HAP-1 (cell line): ENCODE data around the gene UBE2O.

Experiments
- DNase-seq, 2 experiments: peaks; one replicate each; pipeline ENCODE4 v3.0.0-alpha.2; 2016 to 2020; ENCODE audit warnings: low spot score in 2 of 2
- H3K27me3 ChIP-seq: fragments of 250-450 bp; sonication (Bioruptor Pico); 2 replicates; pipeline ENCODE4 v1.5.1; 2020; ENCODE audit warnings: low read depth, mild to moderate bottlenecking, moderate library complexity
- H3K36me3 ChIP-seq: fragments of 250-450 bp; sonication (Bioruptor Pico); replicated peaks from 2 replicates; pipeline ENCODE4 v1.5.1; 2020; ENCODE audit warnings: mild to moderate bottlenecking
- H3K4me1 ChIP-seq: fragments of 250-450 bp; sonication (Bioruptor Pico); 2 replicates; pipeline ENCODE4 v1.5.1; 2020; ENCODE audit warnings: mild to moderate bottlenecking
- H3K4me3 ChIP-seq: fragments of 250-450 bp; sonication (Bioruptor Pico); 2 replicates; pipeline ENCODE4 v1.5.1; 2020; ENCODE audit warnings: mild to moderate bottlenecking, moderate library complexity
- H3K9me3 ChIP-seq: fragments of 250-450 bp; sonication (Bioruptor Pico); 2 replicates; pipeline ENCODE4 v1.5.1; 2020; ENCODE audit warnings: mild to moderate bottlenecking, moderate library complexity
- in situ Hi-C: fragments of 300-500 bp; cut with MboI; formaldehyde crosslinking; loops from 3 replicates; pipeline ENCODE4 v1.14.3; 2020; ENCODE audit warnings: low sequenced_read_pairs, inconsistent platforms, mixed read lengths

Gene UBE2O

DNA sequence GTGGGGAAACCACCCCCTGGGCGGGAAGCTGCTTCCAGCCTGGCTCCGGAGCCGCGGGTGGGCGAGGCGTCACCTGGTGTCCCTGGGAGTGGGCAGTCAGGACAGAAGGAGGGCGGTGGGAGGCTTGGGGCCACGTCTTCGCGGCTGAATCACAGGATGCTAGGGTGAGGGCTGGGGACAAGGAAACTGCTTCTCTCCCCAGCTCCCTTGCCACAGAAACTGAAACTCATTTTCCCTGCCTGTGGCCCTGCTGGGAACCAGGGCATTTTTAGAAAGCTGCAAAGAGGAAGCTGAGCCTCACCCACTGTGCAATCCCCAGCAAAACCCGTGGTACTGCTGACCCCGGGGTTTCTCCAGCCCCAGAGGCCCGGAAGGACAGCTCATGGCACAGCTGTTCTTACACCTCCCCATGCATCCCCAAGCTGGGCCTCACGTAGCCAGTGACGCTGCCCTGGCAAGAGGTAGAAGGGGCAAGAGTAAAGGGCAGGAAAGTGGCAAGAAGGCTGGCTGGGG lies 40.1 kb upstream of the UBE2O start:
- Histone ChIP-seq H3K4me1 (no peaks in the 10 kb centered on the region), H3K36me3 (no peaks in the 10 kb centered on the region), H3K9me3 (no peaks in the 10 kb centered on the region), H3K4me3 (no peak overlapping the region), H3K27me3 (no peaks in the 10 kb centered on the region)
- in situ Hi-C loops, result no loop called here
- no peak for DNase-seq

GRCh38 chr17:76492123-76492988 lies 39.4 kb upstream of the UBE2O start:
- no peaks in the 10 kb centered on the region for H3K9me3 ChIP-seq
- H3K4me1 ChIP-seq, result no peaks in the 10 kb centered on the region
- no peaks in the 10 kb centered on the region for H3K27me3 ChIP-seq
- no peak overlapping the region for H3K4me3 ChIP-seq
- in situ Hi-C loops, result no loop called here
- H3K36me3 ChIP-seq, result no peaks in the 10 kb centered on the region
- no peak for DNase-seq

DNA sequence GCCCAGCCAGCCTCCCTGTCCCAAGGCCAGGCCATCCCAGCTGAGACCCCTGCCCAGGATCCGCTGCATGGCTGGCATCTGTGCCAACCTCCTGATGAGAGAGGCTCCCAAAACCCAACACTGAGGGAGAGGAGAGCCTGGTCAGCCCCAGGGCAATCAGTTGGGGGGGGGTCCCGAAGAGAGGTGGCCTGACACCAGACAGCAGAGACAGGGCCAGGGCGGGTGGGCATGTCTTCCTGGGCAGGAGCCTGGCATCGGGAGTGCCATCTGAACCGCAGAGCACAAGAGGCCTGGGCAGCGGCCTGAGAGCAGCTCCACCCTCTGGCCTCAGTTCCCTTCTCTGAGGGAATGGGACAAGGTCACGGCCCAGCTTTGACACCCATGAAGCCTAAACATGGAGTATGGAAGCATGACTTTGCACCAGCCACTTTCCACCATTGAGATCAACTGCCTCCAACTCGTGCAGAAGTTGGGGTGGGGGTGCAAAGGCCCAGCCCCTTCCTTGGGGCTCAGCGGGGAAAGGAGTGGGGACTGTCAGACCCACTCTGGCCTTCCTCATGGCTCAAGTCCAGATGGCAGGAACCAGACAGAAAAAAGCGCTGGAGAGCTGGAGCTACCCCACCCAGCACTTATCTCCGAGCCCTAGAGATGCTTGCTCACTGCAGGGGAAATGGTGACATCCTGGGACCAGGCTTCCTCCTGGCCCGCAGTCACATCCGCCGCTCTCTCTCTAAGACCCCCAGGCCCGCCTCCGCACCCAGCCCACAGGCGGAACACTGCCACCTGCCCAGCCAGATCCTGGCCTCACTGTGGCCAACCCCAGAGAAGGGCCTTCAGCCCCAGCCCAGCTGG lies 38.5 kb upstream of the UBE2O start:
- no peak for DNase-seq
- H3K9me3 ChIP-seq, result no peaks in the 10 kb centered on the region
- H3K4me3 ChIP-seq, result no peak overlapping the region
- no peaks in the 10 kb centered on the region for H3K36me3 ChIP-seq
- no peaks in the 10 kb centered on the region for H3K27me3 ChIP-seq
- in situ Hi-C loops, result no loop called here
- H3K4me1 ChIP-seq, result no peaks in the 10 kb centered on the region

- H3K4me1 ChIP-seq, result no peaks in the 10 kb centered on the region
- DNase-seq, result no peak
- H3K27me3 ChIP-seq, result no peaks in the 10 kb centered on the region
- no peak overlapping the region for H3K4me3 ChIP-seq
- in situ Hi-C loops, result no loop called here
- no peaks in the 10 kb centered on the region for H3K36me3 ChIP-seq
- no peaks in the 10 kb centered on the region for H3K9me3 ChIP-seq
Observed at GRCh38 chr17:76490112-76490710, 37.3 kb upstream of the UBE2O start.

- Histone ChIP-seq H3K9me3 (no peaks in the 10 kb centered on the region), H3K36me3 (no peaks in the 10 kb centered on the region), H3K4me1 (no peaks in the 10 kb centered on the region), H3K27me3 (no peaks in the 10 kb centered on the region), H3K4me3 (no peak overlapping the region)
- in situ Hi-C loops, result no loop called here
- DNase-seq, result no peak
Observed at GRCh38 chr17:76487451-76488192, 34.7 kb upstream of the UBE2O start.

- in situ Hi-C loops, result no loop called here
- no peaks in the 10 kb centered on the region for H3K36me3 ChIP-seq
- H3K4me3 ChIP-seq, result no peak overlapping the region
- 0 out of 2 replicates have a peak, but pooled peaks cover 3% of the 10 kb centered on the region for H3K4me1 ChIP-seq
- H3K27me3 ChIP-seq, result no peaks in the 10 kb centered on the region
- no peak for DNase-seq
- H3K9me3 ChIP-seq, result no peaks in the 10 kb centered on the region
Observed at GRCh38 chr17:76485569-76485968, 32.6 kb upstream of the UBE2O start.

DNA sequence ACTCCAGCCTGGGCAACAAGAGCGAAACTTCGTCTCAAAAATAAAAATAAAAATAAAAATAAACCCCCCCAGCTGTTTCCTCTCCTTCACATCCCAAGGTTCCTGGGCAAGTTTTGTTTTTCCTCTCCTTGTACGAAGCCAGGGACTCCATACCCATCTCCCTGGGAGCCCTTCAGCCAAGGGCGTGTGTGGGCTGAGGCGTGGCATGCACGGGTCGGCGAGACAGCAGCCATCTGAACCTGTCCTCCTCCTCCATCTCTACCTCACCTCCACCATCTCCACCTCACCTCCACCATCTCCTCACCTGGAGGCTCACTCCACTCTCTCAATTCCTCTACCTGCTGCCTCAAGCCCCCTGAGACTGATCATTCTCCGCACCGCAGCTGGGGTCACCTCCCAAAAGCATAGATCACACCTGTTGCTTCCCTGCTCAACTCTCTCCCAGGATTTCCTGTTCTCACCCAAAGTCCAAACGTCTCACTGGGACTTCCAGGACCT lies 31.3 kb upstream of the UBE2O start:
- Histone ChIP-seq H3K9me3 (no peaks in the 10 kb centered on the region), H3K36me3 (no peaks in the 10 kb centered on the region), H3K4me3 (no peak overlapping the region), H3K4me1 (0 out of 2 replicates have a peak, but pooled peaks cover 7% of the 10 kb centered on the region), H3K27me3 (no peaks in the 10 kb centered on the region)
- in situ Hi-C loops, result no loop called here
- DNase-seq, result no peak

GRCh38 chr17:76481071-76481655 lies 28.2 kb upstream of the UBE2O start:
- no peak overlapping the region for H3K4me3 ChIP-seq
- 0 out of 2 replicates have a peak, but pooled peaks cover 7% of the 10 kb centered on the region for H3K4me1 ChIP-seq
- no peaks in the 10 kb centered on the region for H3K36me3 ChIP-seq
- no peak for DNase-seq
- in situ Hi-C loops, result no loop called here
- H3K27me3 ChIP-seq, result no peaks in the 10 kb centered on the region
- no peaks in the 10 kb centered on the region for H3K9me3 ChIP-seq

DNA sequence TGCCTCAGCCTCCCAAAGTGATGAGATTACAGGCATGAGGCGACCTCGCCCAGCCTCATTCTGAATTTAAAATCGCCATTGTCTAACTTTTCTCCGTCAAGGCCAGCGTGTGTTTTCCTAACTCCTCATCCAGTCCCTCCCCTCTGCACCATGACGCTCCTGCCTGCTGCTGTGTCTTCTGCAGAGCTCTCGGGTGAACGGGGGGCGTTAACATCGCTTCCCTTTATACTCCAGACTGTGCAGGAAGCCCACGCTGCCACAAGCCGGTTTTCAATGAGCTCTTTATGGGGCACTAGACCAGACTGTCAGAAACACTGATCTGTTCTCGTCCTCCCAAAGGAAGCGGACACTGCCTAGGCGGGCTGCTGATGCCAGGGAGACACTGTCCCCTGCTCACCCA lies 27.7 kb upstream of the UBE2O start:
- Histone ChIP-seq H3K4me3 (no peak overlapping the region), H3K27me3 (no peaks in the 10 kb centered on the region), H3K4me1 (0 out of 2 replicates have a peak, but pooled peaks cover 7% of the 10 kb centered on the region), H3K36me3 (no peaks in the 10 kb centered on the region), H3K9me3 (no peaks in the 10 kb centered on the region)
- in situ Hi-C loops, result no loop called here
- peak in 1 of 2 experiments; percentile 56 for DNase-seq

- Histone ChIP-seq H3K27me3 (no peaks in the 10 kb centered on the region), H3K4me3 (no peak overlapping the region), H3K9me3 (no peaks in the 10 kb centered on the region), H3K4me1 (0 out of 2 replicates have a peak, but pooled peaks cover 7% of the 10 kb centered on the region), H3K36me3 (no peaks in the 10 kb centered on the region)
- in situ Hi-C loops, result no loop called here
- no peak for DNase-seq
Observed at GRCh38 chr17:76479515-76480060, 26.6 kb upstream of the UBE2O start.

DNA sequence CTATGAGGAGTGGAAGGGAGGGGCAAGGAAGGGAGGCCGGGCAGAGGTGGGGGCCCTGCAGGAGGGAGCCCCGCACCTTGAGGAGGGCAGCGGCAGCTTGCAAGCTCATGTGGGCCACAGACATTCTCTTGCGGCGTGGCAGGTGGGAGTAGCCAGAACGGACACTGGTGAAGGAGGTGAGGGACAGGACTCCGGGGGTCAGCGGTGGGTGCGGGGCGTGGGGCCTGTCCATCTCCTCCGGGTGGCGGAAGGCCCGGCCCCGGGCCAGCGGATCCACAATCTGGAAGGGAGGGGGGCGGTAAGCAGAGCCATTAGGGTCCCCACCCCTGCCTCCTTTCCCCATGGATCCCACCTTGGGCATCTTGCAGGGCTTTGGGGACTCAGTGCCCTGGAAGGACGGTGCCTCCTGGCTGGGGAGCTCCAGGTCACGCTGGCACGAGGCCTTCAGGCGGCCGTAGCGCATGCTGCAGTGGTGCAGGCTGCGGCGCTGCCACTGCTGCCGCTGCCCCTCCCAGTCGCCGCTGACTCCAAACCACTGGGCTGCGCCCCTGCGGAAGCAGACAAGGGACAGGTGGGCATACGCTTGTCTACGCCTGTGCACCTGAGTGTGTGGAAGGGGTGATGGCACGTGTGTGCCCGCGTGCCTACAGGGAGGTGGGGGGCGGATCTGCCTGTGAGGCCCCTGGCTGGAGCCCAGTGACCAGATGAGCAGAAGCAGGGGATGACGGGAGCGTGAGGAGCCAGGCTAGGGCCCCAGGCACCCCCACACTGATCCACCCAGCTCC lies 26.0 kb upstream of the UBE2O start:
- 0 out of 2 replicates have a peak, but pooled peaks cover 7% of the 10 kb centered on the region for H3K4me1 ChIP-seq
- no peak for DNase-seq
- no peaks in the 10 kb centered on the region for H3K27me3 ChIP-seq
- 0 out of 2 replicates have a peak, but pooled peaks cover under 1% of the 10 kb centered on the region for H3K36me3 ChIP-seq
- in situ Hi-C loops, result no loop called here
- no peaks in the 10 kb centered on the region for H3K9me3 ChIP-seq
- H3K4me3 ChIP-seq, result no peak overlapping the region

DNA sequence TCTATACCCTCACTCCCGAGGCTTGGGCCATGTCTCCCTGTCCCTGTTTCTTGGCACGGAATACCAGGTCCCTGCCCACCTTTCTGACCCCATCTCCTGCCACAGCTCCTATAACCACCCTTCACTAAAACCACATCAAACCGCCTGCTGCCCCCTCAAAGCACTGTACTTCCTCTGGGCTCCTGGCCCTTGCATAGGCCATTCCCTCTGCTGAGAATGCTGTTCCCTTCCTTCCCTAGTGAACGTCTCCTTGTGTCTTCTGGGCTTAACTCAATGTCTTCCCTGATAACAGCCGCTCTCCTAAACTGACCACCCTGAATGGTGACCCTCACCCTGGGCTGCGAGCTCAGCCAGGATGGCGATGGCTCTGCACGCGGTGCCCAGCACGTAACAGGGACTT lies 25.1 kb upstream of the UBE2O start:
- Histone ChIP-seq H3K4me1 (0 out of 2 replicates have a peak, but pooled peaks cover 7% of the 10 kb centered on the region), H3K27me3 (no peaks in the 10 kb centered on the region), H3K9me3 (no peaks in the 10 kb centered on the region), H3K36me3 (0 out of 2 replicates have a peak, but pooled peaks cover 3% of the 10 kb centered on the region), H3K4me3 (no peak overlapping the region)
- no peak for DNase-seq
- in situ Hi-C loops, result no loop called here
